Bone marrow (tissue), 2 donors: ENCODE data around the gene SPAG6.
"Not testable (repeated sequence)": the region's sequence is repeated elsewhere in the genome, so short reads cannot be mapped to it uniquely, and the experiment has no call there.

Source experiments
- DNase-seq, 2 donors: peaks; one replicate each; lab custom pipeline; 2025; lab: John Stamatoyannopoulos, UW

The SPAG6 gene

GRCh38 chr10:22341190-22341925 lies 3.9 kb upstream of the SPAG6 start:
- no peak for DNase-seq

- no peak for DNase-seq
Measured at GRCh38 chr10:22341926-22342196, 3.4 kb upstream of the SPAG6 start.

- DNase-seq = no peak
Measured at GRCh38 chr10:22342421-22342820, 2.9 kb upstream of the SPAG6 start.

GRCh38 chr10:22343731-22344130 lies 1.6 kb upstream of the SPAG6 start:
- no peak for DNase-seq

GRCh38 chr10:22344249-22344648 lies 1.0 kb upstream of the SPAG6 start:
- peak in 1 of 2 donors; percentile 62 for DNase-seq

- DNase-seq = no peak
Measured at GRCh38 chr10:22344781-22345300, 455 bp upstream of the SPAG6 start.

- no peak for DNase-seq
Measured at GRCh38 chr10:22346096-22346661, 883 bp downstream of the SPAG6 start.

- DNase-seq = no peak
Measured at GRCh38 chr10:22349755-22350154, 4.5 kb downstream of the SPAG6 start.

- no peak for DNase-seq
Measured at GRCh38 chr10:22351131-22351703, 5.9 kb downstream of the SPAG6 start.

GRCh38 chr10:22356324-22356873 lies 11.1 kb downstream of the SPAG6 start:
- no peak for DNase-seq

GRCh38 chr10:22357770-22358169 lies 12.5 kb downstream of the SPAG6 start:
- not testable (repeated sequence) for DNase-seq

GRCh38 chr10:22363305-22363704 lies 18.0 kb downstream of the SPAG6 start:
- no peak for DNase-seq

- DNase-seq = no peak
Measured at GRCh38 chr10:22364407-22365140, 19.3 kb downstream of the SPAG6 start.

- peak in 1 of 2 donors; percentile 71 for DNase-seq
Measured at GRCh38 chr10:22365233-22365632, 19.9 kb downstream of the SPAG6 start.

GRCh38 chr10:22365644-22366434 lies 20.5 kb downstream of the SPAG6 start:
- no peak for DNase-seq

GRCh38 chr10:22366435-22366703 lies 21.1 kb downstream of the SPAG6 start:
- DNase-seq = no peak

GRCh38 chr10:22366771-22367170 lies 21.5 kb downstream of the SPAG6 start:
- no peak for DNase-seq

GRCh38 chr10:22367471-22367870 lies 22.2 kb downstream of the SPAG6 start:
- DNase-seq = no peak

GRCh38 chr10:22368402-22368801 lies 23.1 kb downstream of the SPAG6 start:
- DNase-seq = no peak

GRCh38 chr10:22368981-22369380 lies 23.7 kb downstream of the SPAG6 start:
- no peak for DNase-seq

GRCh38 chr10:22369434-22370072 lies 24.3 kb downstream of the SPAG6 start:
- DNase-seq = peak in 1 of 2 donors; percentile 37
